SJCRH30 (cell line): ENCODE results near the gene LRRC10. TPM values are rescaled to one million over a fixed set of nuclear protein-coding genes. Genes with fewer than 3 reads are reported as not detected.

Source experiments
- DNase-seq, 2 experiments: peaks; one replicate each; pipeline ENCODE4 v3.0.0-alpha.2; 2015 to 2020
- H3K27ac ChIP-seq: fragments of 250-450 bp; sonication (Bioruptor Pico); 2 replicates; pipeline ENCODE4 v1.5.1; 2020; ENCODE audit warnings: mild to moderate bottlenecking, moderate library complexity
- H3K27me3 ChIP-seq: fragments of 250-450 bp; sonication (Bioruptor Pico); 2 replicates; pipeline ENCODE4 v1.5.1; 2020; ENCODE audit warnings: mild to moderate bottlenecking, moderate library complexity
- H3K36me3 ChIP-seq: fragments of 250-450 bp; sonication (Bioruptor Pico); 2 replicates; pipeline ENCODE4 v1.5.1; 2020; ENCODE audit warnings: mild to moderate bottlenecking, moderate library complexity
- H3K4me1 ChIP-seq: fragments of 250-450 bp; sonication (Bioruptor Pico); 2 replicates; pipeline ENCODE4 v1.5.1; 2020; ENCODE audit warnings: mild to moderate bottlenecking, moderate library complexity
- H3K4me3 ChIP-seq: fragments of 250-450 bp; sonication (Bioruptor Pico); 2 replicates; pipeline ENCODE4 v1.5.1; 2020; ENCODE audit warnings: mild to moderate bottlenecking, moderate library complexity
- H3K9me3 ChIP-seq: fragments of 250-450 bp; sonication (Bioruptor Pico); replicated peaks from 2 replicates; pipeline ENCODE4 v1.5.1; 2020; ENCODE audit warnings: mild to moderate bottlenecking, moderate library complexity
- total RNA-seq: library from RNA; depleted of rRNA; stranded (reverse); fragments of >200 nt; shearing (Covaris generic); gene quantifications from 2 replicates; pipeline ENCODE4 v1.2.3, GENCODE V29; 2014; rRNA removed

Gene LRRC10, protein sequence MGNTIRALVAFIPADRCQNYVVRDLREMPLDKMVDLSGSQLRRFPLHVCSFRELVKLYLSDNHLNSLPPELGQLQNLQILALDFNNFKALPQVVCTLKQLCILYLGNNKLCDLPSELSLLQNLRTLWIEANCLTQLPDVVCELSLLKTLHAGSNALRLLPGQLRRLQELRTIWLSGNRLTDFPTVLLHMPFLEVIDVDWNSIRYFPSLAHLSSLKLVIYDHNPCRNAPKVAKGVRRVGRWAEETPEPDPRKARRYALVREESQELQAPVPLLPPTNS
- total RNA-seq = not detected in 2 replicates

DNA sequence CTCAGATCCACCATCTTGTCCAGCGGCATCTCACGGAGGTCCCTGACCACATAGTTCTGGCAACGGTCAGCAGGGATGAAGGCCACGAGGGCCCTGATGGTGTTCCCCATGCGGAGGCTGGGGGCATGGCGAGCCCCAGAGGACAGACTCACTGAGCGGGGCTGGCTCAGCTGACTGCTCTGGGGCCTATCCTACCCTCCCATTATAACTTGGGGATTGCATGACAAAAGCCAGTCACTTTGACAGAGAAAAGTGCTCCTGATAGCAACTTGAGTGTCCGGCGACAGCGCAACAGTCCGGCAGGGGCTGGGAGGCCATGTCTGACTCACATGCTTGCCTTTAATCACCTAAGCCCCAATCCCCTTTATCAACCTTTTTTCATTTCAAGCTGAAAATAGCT, at the start of gene LRRC10:
Gene LRRC10 (minus strand): TSS at position 179 of the 400 bp plus-strand sequence. CDS start 69 bp downstream, at position 110.
- DNase-seq = no peak
- Histone ChIP-seq H3K4me1 (no peaks in the 10 kb centered on the region), H3K4me3 (no peak within 1 kb of the TSS), H3K9me3 (no peaks in the 10 kb centered on the region), H3K27me3 (no peaks in the 10 kb centered on the region), H3K36me3 (no peaks in the 10 kb centered on the region), H3K27ac (no peak within 1 kb of the TSS)

- Histone ChIP-seq H3K9me3 (0 out of 2 replicates have a peak, but pooled peaks cover 5% of the 10 kb centered on the region), H3K4me1 (peaks cover 15% of the 10 kb centered on the region), H3K36me3 (no peaks in the 10 kb centered on the region), H3K27ac (no peak overlapping the region), H3K4me3 (no peak overlapping the region), H3K27me3 (no peaks in the 10 kb centered on the region)
- no peak for DNase-seq
Measured at GRCh38 chr12:69660164-69660863, 49.6 kb upstream of the LRRC10 start.

GRCh38 chr12:69658203-69658602, 47.5 kb upstream of the LRRC10 start:
- Histone ChIP-seq H3K27me3 (no peaks in the 10 kb centered on the region), H3K9me3 (peaks cover 5% of the 10 kb centered on the region; the same call in 1 of the 2 replicates), H3K4me1 (peaks cover 21% of the 10 kb centered on the region), H3K36me3 (no peaks in the 10 kb centered on the region), H3K4me3 (no peak overlapping the region), H3K27ac (no peak overlapping the region)
- no peak for DNase-seq

GRCh38 chr12:69657376-69658137, 46.9 kb upstream of the LRRC10 start:
- H3K27me3 ChIP-seq = no peaks in the 10 kb centered on the region
- peaks cover 5% of the 10 kb centered on the region; the same call in 1 of the 2 replicates for H3K9me3 ChIP-seq
- no peaks in the 10 kb centered on the region for H3K36me3 ChIP-seq
- no peak overlapping the region for H3K27ac ChIP-seq
- peak in 1 of 2 experiments; percentile 8 for DNase-seq
- H3K4me1 ChIP-seq = peaks cover 21% of the 10 kb centered on the region
- H3K4me3 ChIP-seq = no peak overlapping the region

- H3K4me3 ChIP-seq = no peak overlapping the region
- no peaks in the 10 kb centered on the region for H3K27me3 ChIP-seq
- H3K36me3 ChIP-seq = no peaks in the 10 kb centered on the region
- H3K9me3 ChIP-seq = peaks cover 5% of the 10 kb centered on the region; the same call in 1 of the 2 replicates
- peak; percentile 44 to 49 for DNase-seq
- H3K27ac ChIP-seq = peak overlapping the region; percentile 89
- H3K4me1 ChIP-seq = peaks cover 21% of the 10 kb centered on the region
Measured at GRCh38 chr12:69655616-69656340, 45.1 kb upstream of the LRRC10 start.

GRCh38 chr12:69653703-69654102, 43.0 kb upstream of the LRRC10 start:
- H3K4me1 ChIP-seq = peaks cover 21% of the 10 kb centered on the region
- H3K4me3 ChIP-seq = no peak overlapping the region
- H3K27me3 ChIP-seq = no peaks in the 10 kb centered on the region
- DNase-seq = no peak
- no peak overlapping the region for H3K27ac ChIP-seq
- no peaks in the 10 kb centered on the region for H3K36me3 ChIP-seq
- H3K9me3 ChIP-seq = peaks cover 5% of the 10 kb centered on the region; the same call in 1 of the 2 replicates

- no peak overlapping the region for H3K4me3 ChIP-seq
- peaks cover 5% of the 10 kb centered on the region; the same call in 1 of the 2 replicates for H3K9me3 ChIP-seq
- no peaks in the 10 kb centered on the region for H3K36me3 ChIP-seq
- H3K27me3 ChIP-seq = no peaks in the 10 kb centered on the region
- H3K27ac ChIP-seq = no peak overlapping the region
- peaks cover 21% of the 10 kb centered on the region for H3K4me1 ChIP-seq
- no peak for DNase-seq
Measured at GRCh38 chr12:69651922-69652321, 41.2 kb upstream of the LRRC10 start.

GRCh38 chr12:69649529-69649928, 38.8 kb upstream of the LRRC10 start:
- Histone ChIP-seq H3K4me1 (no peaks in the 10 kb centered on the region; the same call in 1 of the 2 replicates), H3K36me3 (no peaks in the 10 kb centered on the region), H3K9me3 (no peaks in the 10 kb centered on the region), H3K4me3 (no peak overlapping the region), H3K27me3 (no peaks in the 10 kb centered on the region), H3K27ac (no peak overlapping the region)
- no peak for DNase-seq

DNA sequence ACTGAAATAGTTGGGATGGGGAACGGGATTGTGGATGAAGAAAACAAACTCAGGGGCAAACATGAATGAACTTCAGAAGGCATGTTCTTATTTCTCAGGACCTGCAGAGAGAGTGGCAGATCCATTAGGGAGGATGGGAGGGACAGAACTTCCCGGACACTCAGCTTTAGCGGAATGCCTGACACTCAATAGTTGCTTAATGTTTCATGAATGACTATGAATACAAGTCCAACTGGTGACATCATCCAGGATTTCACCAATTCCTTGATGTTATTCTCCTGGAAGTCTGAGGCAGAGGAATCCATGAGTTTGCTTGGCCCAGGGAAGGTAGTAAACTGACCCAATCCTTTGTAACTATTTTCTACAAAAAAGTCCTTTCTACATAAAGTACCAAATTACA, 37.8 kb upstream of the LRRC10 start:
- H3K4me1 ChIP-seq = no peaks in the 10 kb centered on the region
- no peak overlapping the region for H3K4me3 ChIP-seq
- no peak overlapping the region for H3K27ac ChIP-seq
- no peaks in the 10 kb centered on the region for H3K36me3 ChIP-seq
- no peak for DNase-seq
- H3K9me3 ChIP-seq = no peaks in the 10 kb centered on the region
- no peaks in the 10 kb centered on the region for H3K27me3 ChIP-seq

DNA sequence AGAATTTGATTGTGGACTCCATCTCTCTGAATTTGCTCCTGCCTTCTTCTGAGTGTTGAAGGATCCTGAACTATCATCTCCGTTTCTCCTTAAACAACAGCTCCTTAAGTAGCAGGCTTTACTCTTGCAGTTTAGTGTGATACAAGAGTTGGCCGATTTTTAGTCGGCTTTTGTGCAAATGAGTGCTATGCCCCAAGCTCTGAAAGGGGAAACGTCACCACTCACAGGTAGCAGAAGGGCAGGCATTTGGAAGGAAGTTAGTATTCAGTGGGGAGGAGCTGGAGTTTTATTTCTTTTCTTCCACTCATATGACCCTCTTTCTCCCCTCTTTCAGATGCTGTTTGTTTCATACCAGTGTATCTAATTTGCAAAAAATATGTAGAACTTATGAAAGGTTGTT, 36.5 kb upstream of the LRRC10 start:
- Histone ChIP-seq H3K9me3 (no peaks in the 10 kb centered on the region), H3K4me3 (no peak overlapping the region), H3K4me1 (no peaks in the 10 kb centered on the region), H3K36me3 (no peaks in the 10 kb centered on the region), H3K27ac (no peak overlapping the region), H3K27me3 (no peaks in the 10 kb centered on the region)
- no peak for DNase-seq

GRCh38 chr12:69645031-69645430, 34.3 kb upstream of the LRRC10 start:
- no peaks in the 10 kb centered on the region for H3K36me3 ChIP-seq
- DNase-seq = no peak
- H3K4me3 ChIP-seq = no peak overlapping the region
- H3K4me1 ChIP-seq = no peaks in the 10 kb centered on the region
- no peak overlapping the region for H3K27ac ChIP-seq
- no peaks in the 10 kb centered on the region for H3K27me3 ChIP-seq
- no peaks in the 10 kb centered on the region for H3K9me3 ChIP-seq

- Histone ChIP-seq H3K27me3 (no peaks in the 10 kb centered on the region), H3K4me3 (no peak overlapping the region), H3K4me1 (no peaks in the 10 kb centered on the region), H3K9me3 (no peaks in the 10 kb centered on the region), H3K36me3 (no peaks in the 10 kb centered on the region), H3K27ac (no peak overlapping the region)
- DNase-seq = no peak
Measured at GRCh38 chr12:69644511-69644910, 33.8 kb upstream of the LRRC10 start.

DNA sequence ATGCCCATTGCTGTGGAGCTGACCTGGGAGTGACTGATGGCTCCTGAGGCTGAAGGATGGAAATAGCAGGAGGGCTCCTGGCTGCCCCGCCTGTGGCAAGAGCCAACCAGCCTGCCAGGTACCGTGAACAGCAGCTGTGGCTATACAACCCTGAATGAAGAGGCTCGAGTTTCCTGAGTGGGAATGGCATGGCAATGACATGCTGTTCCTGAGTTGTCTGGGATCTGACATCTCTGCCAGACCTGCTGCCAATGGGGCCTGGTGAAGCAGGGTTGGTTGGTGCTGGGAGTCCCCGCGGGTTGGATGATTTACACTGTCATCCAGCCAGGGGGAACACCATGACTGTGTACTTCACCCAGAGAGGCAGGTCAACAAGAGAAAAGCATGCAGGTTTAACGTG, 31.8 kb upstream of the LRRC10 start:
- Histone ChIP-seq H3K27me3 (no peaks in the 10 kb centered on the region), H3K27ac (no peak overlapping the region), H3K36me3 (no peaks in the 10 kb centered on the region), H3K4me1 (no peaks in the 10 kb centered on the region), H3K4me3 (no peak overlapping the region), H3K9me3 (no peaks in the 10 kb centered on the region)
- DNase-seq = no peak

DNA sequence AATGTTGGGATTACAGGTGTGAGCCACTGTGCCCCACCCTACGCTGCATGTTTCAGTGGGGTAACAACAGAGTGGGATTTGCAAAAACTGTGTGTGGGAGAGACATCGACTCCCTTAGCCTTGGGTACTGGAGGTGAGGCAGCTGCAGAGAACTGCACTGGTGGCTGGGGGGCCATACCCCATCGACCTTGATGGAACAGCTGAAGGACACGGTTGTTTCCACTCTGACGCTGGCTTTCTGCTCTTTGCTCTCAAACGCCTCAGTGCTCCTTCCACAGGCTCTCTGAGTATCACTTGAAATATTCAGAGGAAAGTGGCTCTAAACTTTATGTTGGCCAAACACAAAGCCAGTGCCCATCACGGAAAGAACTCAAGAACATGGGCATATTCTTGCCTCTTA, 30.8 kb upstream of the LRRC10 start:
- no peak for DNase-seq
- Histone ChIP-seq H3K27ac (no peak overlapping the region), H3K9me3 (no peaks in the 10 kb centered on the region), H3K27me3 (no peaks in the 10 kb centered on the region), H3K36me3 (no peaks in the 10 kb centered on the region), H3K4me3 (no peak overlapping the region), H3K4me1 (no peaks in the 10 kb centered on the region)
